NCI-H82 (cell line): ENCODE data around the gene KRT14.
"Not testable (repeated sequence)": the region's sequence is repeated elsewhere in the genome, so short reads cannot be mapped to it uniquely, and the experiment has no call there.

Source experiments
- DNase-seq: peaks from one replicate; lab custom pipeline; 2025; lab: John Stamatoyannopoulos, UW

Gene KRT14

GRCh38 chr17:41578971-41579370 lies 7.7 kb downstream of the KRT14 start:
- DNase-seq: no peak

GRCh38 chr17:41578538-41578937 lies 8.2 kb downstream of the KRT14 start:
- DNase-seq: no peak

GRCh38 chr17:41576740-41577139 lies 10.0 kb downstream of the KRT14 start:
- DNase-seq: not testable (repeated sequence)

GRCh38 chr17:41575336-41575735 lies 11.4 kb downstream of the KRT14 start:
- no peak for DNase-seq

- no peak for DNase-seq
These were observed 14.9 kb downstream of the KRT14 start, which contains the start of gene KRT9 for GRCh38 chr17:41571561-41572434. Gene KRT9, minus strand, starts transcription at chr17:41572059. Its CDS starts 67 bp downstream, at chr17:41571992.

GRCh38 chr17:41567317-41567716 lies 19.4 kb downstream of the KRT14 start:
- no peak for DNase-seq

GRCh38 chr17:41565338-41565737 lies 21.4 kb downstream of the KRT14 start:
- DNase-seq: no peak

GRCh38 chr17:41563607-41564170 lies 23.0 kb downstream of the KRT14 start:
- peak; percentile 80 for DNase-seq

GRCh38 chr17:41561554-41561953 lies 25.1 kb downstream of the KRT14 start:
- DNase-seq: no peak

- no peak for DNase-seq
These were observed 27.1 kb downstream of the KRT14 start for GRCh38 chr17:41559548-41559947.

- no peak for DNase-seq
These were observed 29.8 kb downstream of the KRT14 start for GRCh38 chr17:41556931-41557330.

- no peak for DNase-seq
These were observed 30.4 kb downstream of the KRT14 start for GRCh38 chr17:41556306-41556705.

- DNase-seq: no peak
These were observed 31.4 kb downstream of the KRT14 start for GRCh38 chr17:41555105-41555887.

- no peak for DNase-seq
These were observed 32.6 kb downstream of the KRT14 start for GRCh38 chr17:41553987-41554680.

- DNase-seq: no peak
These were observed 33.5 kb downstream of the KRT14 start for GRCh38 chr17:41553176-41553575.

GRCh38 chr17:41552455-41552854 lies 34.2 kb downstream of the KRT14 start:
- DNase-seq: no peak

- no peak for DNase-seq
These were observed 35.3 kb downstream of the KRT14 start for GRCh38 chr17:41551365-41551764.

- DNase-seq: no peak
These were observed 37.1 kb downstream of the KRT14 start for GRCh38 chr17:41549596-41550039.

GRCh38 chr17:41548844-41549595 lies 37.7 kb downstream of the KRT14 start:
- DNase-seq: peak; percentile 80

GRCh38 chr17:41547921-41548843 lies 38.5 kb downstream of the KRT14 start:
- DNase-seq: no peak
